Pancreas (tissue), 10 donors: ENCODE data around the gene AGXT2. TPM values are rescaled to one million over a fixed set of nuclear protein-coding genes. Genes with fewer than 3 reads are reported as not detected.

Source experiments
- ATAC-seq, 4 donors: fragments of 200-7000 bp; cut with Tn5 transposase; one replicate each; pipeline versions ENCODE4 v1.8.0 to v1.9.1; 2020; ENCODE audit warnings: mild to moderate bottlenecking in 4 of 4, moderate library complexity in 4 of 4
- DNase-seq, 6 donors: peaks; one replicate each; pipeline ENCODE4 v3.0.0-alpha.2; 2020
- FAIRE-seq: peaks from 2 replicates; lab custom pipeline; 2012; peaks lifted over from hg19 to GRCh38; lab: Jason Lieb, UNC
- H3K27ac ChIP-seq, 4 donors: fragments of 200-600 bp; sonication (generic); 1 replicate in 3 of 4; 2 replicates in 1 of 4; pipeline versions ENCODE4 v1.5.0 to v1.8.0; 2020
- H3K27me3 ChIP-seq, 4 donors: fragments of 200-600 bp; one replicate each; pipeline ENCODE4 v1.8.0; 2021
- H3K36me3 ChIP-seq, 3 donors: fragments of 200-600 bp; sonication (generic) in 1 of 3; one replicate each; pipeline versions ENCODE4 v1.5.0 to v1.8.0; 2020 to 2021
- H3K4me1 ChIP-seq, 3 donors: fragments of 200-600 bp; one replicate each; pipeline ENCODE4 v1.8.0; 2021
- H3K4me3 ChIP-seq, 4 donors: fragments of 200-600 bp; sonication (generic) in 2 of 4; one replicate each; pipeline versions ENCODE4 v1.5.0 to v1.8.0; 2020 to 2021
- H3K9me3 ChIP-seq, 4 donors: fragments of 200-600 bp; one replicate each; pipeline ENCODE4 v1.8.0; 2021
- CTCF ChIP-seq, 4 donors: fragments of 200-600 bp; sonication (generic) in 3 of 4; IDR thresholded peaks; one replicate each; pipeline versions ENCODE4 v1.5.0 to v1.8.0; 2021; ENCODE audit warnings: antibody characterized with exemption in 4 of 4
- WGBS, 2 donors: extraction: QIAGEN DNeasy Blood & Tissue Kit; methylation state at CpG; one replicate each; pipeline ENCODE4 v1.1.7; 2013; 5-methylcytosine and 5-hydroxymethylcytosine counted together
- intact Hi-C, 3 donors: fragments of 100-400 bp; cut with DNase I; formaldehyde crosslinking; loops; one replicate each; pipeline versions ENCODE4 v1.11.1 to v1.14.2; 2022
- polyA plus RNA-seq, 2 donors: library from polyadenylated mRNA; stranded (reverse); fragments of 200-250 nt; gene quantifications; one replicate each; pipeline ENCODE4 v1.2.3, GENCODE V29; 2013
- total RNA-seq, 6 donors: library from RNA; stranded (reverse); fragmentation: NEBNext Ultra II Directional in 4 of 6; extraction: Animal tissue kit (Norgen Biotek cat#: 25700) in 4 of 6; gene quantifications; one replicate each; pipeline versions ENCODE4 v1.2.1 to v1.2.4, GENCODE V29; 2021 to 2023
- donor health status: healthy with polysubstance abuse.
- donor health status: DM: no; HTN: no; CAD: no; lungs with moderate emphysema.
- donor health status: DM: no; HTN: no; CAD: no.
- donor health status: control.
- donor health status: control.
- donor health status: Bipolar disorder and iron deficiency.
- donor health status: DM: yes; HTN: yes; CAD: no.
- donor health status: DM: no; HTN: no; CAD: no.
- donor health status: DM: no; HTN: no; CAD: no.
- donor health status: DM: yes; HTN: yes; CAD: no.

AGXT2 gene
- total and polyA plus RNA-seq, 8 donors: not detected

DNA sequence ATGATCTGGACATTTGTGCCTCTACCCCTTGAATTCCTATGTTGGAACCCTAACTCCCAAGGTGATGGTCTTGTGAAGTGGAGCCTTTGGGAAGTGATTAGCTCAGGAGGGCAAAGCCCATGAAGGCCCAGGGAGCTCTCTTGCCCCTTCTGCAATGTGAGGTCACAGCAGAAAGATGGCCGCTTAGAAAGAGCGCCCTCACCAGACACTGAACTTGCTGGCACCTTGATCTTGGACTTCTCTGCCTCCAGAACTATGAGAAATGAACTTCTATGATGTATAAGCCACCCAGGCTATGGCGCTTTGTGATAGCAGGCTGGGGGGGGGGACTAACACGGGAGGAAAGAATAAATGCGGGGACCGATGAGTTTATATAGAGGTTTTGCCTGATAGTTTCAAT is 45.3 kb downstream of the AGXT2 start:
- WGBS, 2 donors: 80 to 87% methylated on average over 6 of the region's 6 CpGs
- H3K9me3 ChIP-seq: no peaks in the 10 kb centered on the region
- no peaks in the 10 kb centered on the region for H3K4me1 ChIP-seq
- H3K27me3 ChIP-seq: peaks cover 0 to 3% (median 0%) of the 10 kb centered on the region in 4 donors
- FAIRE-seq: no peak
- no peak for TF ChIP-seq CTCF (IDR thresholded peaks at IDR 0.05)
- ATAC-seq: no peak
- intact Hi-C loops: loop anchor here in 1 of 3 donors (5.0 kb wide), 1 partner anchor 515 kb away; no protein-coding TSS in a partner anchor
- no peaks in the 10 kb centered on the region for H3K36me3 ChIP-seq
- no peak for DNase-seq
- H3K27ac ChIP-seq: no peak overlapping the region
- no peak overlapping the region for H3K4me3 ChIP-seq

GRCh38 chr5:35001842-35002241 is 45.9 kb downstream of the AGXT2 start:
- H3K4me1 ChIP-seq: no peaks in the 10 kb centered on the region
- no peaks in the 10 kb centered on the region for H3K36me3 ChIP-seq
- intact Hi-C loops: loop anchor here in 1 of 3 donors (5.0 kb wide), 1 partner anchor 515 kb away; no protein-coding TSS in a partner anchor
- no peak for DNase-seq
- no peaks in the 10 kb centered on the region for H3K9me3 ChIP-seq
- H3K4me3 ChIP-seq: no peak overlapping the region
- no peak for FAIRE-seq
- no peak for TF ChIP-seq CTCF (IDR thresholded peaks at IDR 0.05)
- H3K27ac ChIP-seq: no peak overlapping the region
- WGBS, 2 donors: 56 to 76% methylated on average over 3 of the region's 3 CpGs
- peaks cover 0 to 3% (median 0%) of the 10 kb centered on the region in 4 donors for H3K27me3 ChIP-seq
- ATAC-seq: no peak

- intact Hi-C loops: no loop called here
- ATAC-seq (no peak), FAIRE-seq (no peak), DNase-seq (no peak)
- H3K27me3 ChIP-seq: no peaks in the 10 kb centered on the region
- H3K4me1 ChIP-seq: no peaks in the 10 kb centered on the region
- H3K36me3 ChIP-seq: no peaks in the 10 kb centered on the region
- WGBS, 2 donors: 61 to 69% methylated on average over 6 of the region's 6 CpGs
- no peak overlapping the region for H3K27ac ChIP-seq
- no peak overlapping the region for H3K4me3 ChIP-seq
- no peaks in the 10 kb centered on the region for H3K9me3 ChIP-seq
- no peak for TF ChIP-seq CTCF (IDR thresholded peaks at IDR 0.05)
These were observed 49.5 kb downstream of the AGXT2 start for GRCh38 chr5:34998058-34998789.

- no peak for FAIRE-seq
- Histone ChIP-seq H3K36me3 (no peaks in the 10 kb centered on the region), H3K27me3 (no peaks in the 10 kb centered on the region), H3K4me3 (no peak overlapping the region), H3K9me3 (no peaks in the 10 kb centered on the region), H3K4me1 (no peaks in the 10 kb centered on the region), H3K27ac (no peak overlapping the region)
- 62 to 66% methylated on average over 2 of the region's 2 CpGs for WGBS, 2 donors
- DNase-seq: no peak
- TF ChIP-seq CTCF (IDR thresholded peaks at IDR 0.05): no peak
- intact Hi-C loops: no loop called here
- no peak for ATAC-seq
These were observed 51.5 kb downstream of the AGXT2 start for GRCh38 chr5:34996261-34996660.

DNA sequence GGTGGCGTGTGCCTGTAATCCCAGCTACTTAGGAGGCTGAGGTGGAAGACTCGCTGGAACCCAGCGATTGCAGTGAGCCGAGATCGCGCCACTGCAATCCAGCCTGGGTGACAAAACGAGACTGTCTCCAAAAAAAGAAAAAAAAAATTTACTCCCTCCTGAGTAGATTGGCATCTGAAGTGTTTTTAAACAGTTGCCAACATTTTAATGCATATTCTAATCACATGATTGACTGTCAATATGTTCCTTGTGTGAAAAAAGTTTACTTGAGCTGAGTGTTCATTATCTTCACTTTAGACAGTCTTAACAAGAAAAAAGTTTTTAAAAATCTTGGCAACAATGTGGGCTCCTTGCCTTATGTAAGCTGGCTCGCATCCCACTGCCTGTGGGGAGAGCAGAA is 53.8 kb downstream of the AGXT2 start:
- FAIRE-seq (no peak), ATAC-seq (no peak), DNase-seq (no peak)
- Histone ChIP-seq H3K4me3 (no peak overlapping the region), H3K36me3 (no peaks in the 10 kb centered on the region), H3K9me3 (no peaks in the 10 kb centered on the region), H3K4me1 (no peaks in the 10 kb centered on the region), H3K27ac (no peak overlapping the region), H3K27me3 (no peaks in the 10 kb centered on the region)
- 68 to 82% methylated on average over 8 of the region's 8 CpGs for WGBS, 2 donors
- TF ChIP-seq CTCF (IDR thresholded peaks at IDR 0.05): no peak
- intact Hi-C loops: no loop called here
